Measurements from ENCODE around the gene PRG2. TPM values are rescaled to one million over a fixed set of nuclear protein-coding genes. Genes with fewer than 3 reads are reported as not detected.

PRG2 gene
- total RNA-seq, 1 donor from 2014 or later, result not detected

DNA sequence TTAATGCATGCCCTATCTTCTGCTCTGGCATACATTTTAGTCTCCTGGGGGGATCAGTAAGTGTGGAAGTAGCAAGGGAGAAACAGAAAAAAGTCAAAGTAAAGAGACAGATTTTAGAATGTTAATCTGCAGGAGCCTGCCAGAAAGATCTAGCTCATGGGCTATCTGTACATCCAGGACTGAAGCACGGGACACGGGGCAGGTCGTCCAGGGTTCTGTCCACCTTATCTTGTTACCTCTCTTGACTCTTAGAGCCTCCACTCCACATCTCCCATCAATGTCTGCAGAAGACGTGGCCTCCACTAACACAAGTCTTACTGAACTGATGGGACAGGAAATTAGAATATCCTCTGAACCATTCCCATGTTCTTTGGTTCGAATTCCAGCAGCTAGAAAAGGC is 38.2 kb upstream of the PRG2 start:
- H3K36me3 Mint-ChIP-seq (ENCODE audit: unreplicated experiment), result no peaks in the 10 kb centered on the region
- H3K4me3 Mint-ChIP-seq (ENCODE audit: unreplicated experiment), result no peak overlapping the region
- H3K4me1 Mint-ChIP-seq (ENCODE audit: unreplicated experiment), result peaks cover 45% of the 10 kb centered on the region
- no peak overlapping the region for H3K27ac Mint-ChIP-seq (ENCODE audit: unreplicated experiment)
- no peaks in the 10 kb centered on the region for H3K9me3 Mint-ChIP-seq (ENCODE audit: unreplicated experiment)
- no peak for DNase-seq (ENCODE audit: extremely low spot score, unreplicated experiment)
- TF ChIP-seq, protein P1, sequence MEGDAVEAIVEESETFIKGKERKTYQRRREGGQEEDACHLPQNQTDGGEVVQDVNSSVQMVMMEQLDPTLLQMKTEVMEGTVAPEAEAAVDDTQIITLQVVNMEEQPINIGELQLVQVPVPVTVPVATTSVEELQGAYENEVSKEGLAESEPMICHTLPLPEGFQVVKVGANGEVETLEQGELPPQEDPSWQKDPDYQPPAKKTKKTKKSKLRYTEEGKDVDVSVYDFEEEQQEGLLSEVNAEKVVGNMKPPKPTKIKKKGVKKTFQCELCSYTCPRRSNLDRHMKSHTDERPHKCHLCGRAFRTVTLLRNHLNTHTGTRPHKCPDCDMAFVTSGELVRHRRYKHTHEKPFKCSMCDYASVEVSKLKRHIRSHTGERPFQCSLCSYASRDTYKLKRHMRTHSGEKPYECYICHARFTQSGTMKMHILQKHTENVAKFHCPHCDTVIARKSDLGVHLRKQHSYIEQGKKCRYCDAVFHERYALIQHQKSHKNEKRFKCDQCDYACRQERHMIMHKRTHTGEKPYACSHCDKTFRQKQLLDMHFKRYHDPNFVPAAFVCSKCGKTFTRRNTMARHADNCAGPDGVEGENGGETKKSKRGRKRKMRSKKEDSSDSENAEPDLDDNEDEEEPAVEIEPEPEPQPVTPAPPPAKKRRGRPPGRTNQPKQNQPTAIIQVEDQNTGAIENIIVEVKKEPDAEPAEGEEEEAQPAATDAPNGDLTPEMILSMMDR (IDR thresholded peaks at IDR 0.05), result no peak
- H3K27me3 Mint-ChIP-seq (ENCODE audit: unreplicated experiment), result no peaks in the 10 kb centered on the region

DNA sequence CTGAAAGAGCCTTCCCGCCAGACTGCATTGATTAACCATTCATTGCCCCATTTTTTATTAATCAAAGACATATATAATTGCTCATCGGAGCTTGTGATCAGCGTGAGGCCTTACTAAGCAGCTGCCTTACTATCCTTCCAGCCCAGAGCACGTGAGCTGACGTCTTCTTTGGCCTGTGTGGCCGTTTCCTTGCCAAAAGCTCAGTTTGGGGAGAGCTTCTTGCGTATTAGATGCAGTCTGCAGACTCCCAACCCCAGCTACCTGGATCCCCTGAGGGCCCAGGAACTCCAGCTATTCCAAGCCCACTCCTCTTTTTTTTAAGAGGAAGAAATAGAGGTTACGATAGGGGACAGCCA is 37.3 kb upstream of the PRG2 start:
- TF ChIP-seq, protein P1 (IDR thresholded peaks at IDR 0.05), result no peak
- peak overlapping the region; percentile 97 for H3K27ac Mint-ChIP-seq (ENCODE audit: unreplicated experiment)
- peaks cover 43% of the 10 kb centered on the region for H3K4me1 Mint-ChIP-seq (ENCODE audit: unreplicated experiment)
- H3K36me3 Mint-ChIP-seq (ENCODE audit: unreplicated experiment), result peaks cover 1% of the 10 kb centered on the region
- no peak for DNase-seq (ENCODE audit: extremely low spot score, unreplicated experiment)
- no peaks in the 10 kb centered on the region for H3K27me3 Mint-ChIP-seq (ENCODE audit: unreplicated experiment)
- peak overlapping the region; percentile 77 for H3K4me3 Mint-ChIP-seq (ENCODE audit: unreplicated experiment)
- no peaks in the 10 kb centered on the region for H3K9me3 Mint-ChIP-seq (ENCODE audit: unreplicated experiment)

DNA sequence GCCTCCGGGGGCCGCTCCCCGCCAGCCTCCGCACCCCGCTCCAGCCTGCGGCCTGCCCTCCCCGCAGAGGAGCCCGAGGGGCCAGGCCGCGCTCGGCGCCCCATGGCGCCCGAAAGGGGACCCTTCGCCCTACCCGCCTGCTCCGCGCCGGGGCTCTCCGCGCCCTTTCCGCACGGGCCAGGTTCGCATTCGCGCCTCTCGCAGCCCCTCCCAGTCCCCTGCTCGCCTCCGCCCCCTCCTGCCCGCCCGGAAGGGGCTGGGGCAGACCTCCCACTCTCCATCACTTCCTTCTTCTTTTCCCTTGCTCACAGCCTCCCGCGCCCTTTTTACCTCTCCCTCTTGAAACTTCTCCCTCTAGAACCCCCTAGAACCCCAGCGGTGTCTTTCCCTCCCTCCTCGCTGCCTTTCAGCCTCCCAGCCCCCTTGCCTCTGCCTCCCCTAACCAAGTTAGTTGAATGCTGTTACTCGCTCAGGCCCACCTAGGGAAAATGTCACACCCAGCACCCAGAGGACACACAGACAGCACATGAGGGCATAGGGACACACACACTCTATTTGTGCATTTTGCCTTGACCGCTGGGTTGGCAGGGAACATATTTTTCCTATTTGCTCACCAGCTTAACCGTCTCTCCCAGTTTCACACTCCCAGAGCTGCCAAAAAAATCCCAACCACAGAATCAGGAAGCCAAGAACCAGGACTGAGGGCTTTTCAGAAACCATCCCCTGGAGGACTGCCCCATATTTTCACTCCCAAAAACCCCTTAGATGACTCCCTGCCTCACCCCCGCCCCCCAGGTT is 36.7 kb upstream of the PRG2 start, which contains the start of gene SLC43A3:
Gene SLC43A3, minus strand, starts transcription at position 193 of the 798 bp plus-strand sequence. CDS start 949 bp downstream, outside the sequence.
- H3K36me3 Mint-ChIP-seq (ENCODE audit: unreplicated experiment), result peaks cover 1% of the 10 kb centered on the region
- no peaks in the 10 kb centered on the region for H3K27me3 Mint-ChIP-seq (ENCODE audit: unreplicated experiment)
- DNase-seq (ENCODE audit: extremely low spot score, unreplicated experiment), result no peak
- peak within 1 kb of the TSS; percentile 77 for H3K4me3 Mint-ChIP-seq (ENCODE audit: unreplicated experiment)
- TF ChIP-seq, protein P1 (IDR thresholded peaks at IDR 0.05), result no peak
- H3K9me3 Mint-ChIP-seq (ENCODE audit: unreplicated experiment), result no peaks in the 10 kb centered on the region
- peaks cover 38% of the 10 kb centered on the region for H3K4me1 Mint-ChIP-seq (ENCODE audit: unreplicated experiment)
- peak within 1 kb of the TSS; percentile 97 for H3K27ac Mint-ChIP-seq (ENCODE audit: unreplicated experiment)

DNA sequence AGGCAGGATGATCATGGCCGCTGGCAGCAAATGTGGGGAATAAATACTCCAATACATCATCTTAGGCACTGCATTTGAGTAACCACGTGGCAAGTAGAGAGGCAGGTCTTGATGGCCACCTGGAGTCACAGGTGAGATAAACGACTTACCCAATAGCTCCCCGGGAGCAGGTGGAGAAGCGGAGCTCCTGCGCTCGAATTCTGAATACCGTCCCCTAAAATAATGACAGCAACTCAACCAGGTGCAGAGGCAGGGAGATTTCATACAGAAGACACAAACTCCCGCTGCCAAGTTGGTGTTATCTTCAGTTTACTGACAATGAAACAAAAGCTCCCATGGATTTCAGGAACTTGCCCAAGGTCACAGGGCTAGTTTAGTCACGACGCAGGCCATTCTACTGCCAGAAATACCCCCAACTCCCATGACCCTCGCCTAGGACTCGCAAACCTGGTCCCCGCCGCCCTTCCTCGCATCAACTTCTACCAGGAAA is 36.0 kb upstream of the PRG2 start:
- TF ChIP-seq, protein P1 (IDR thresholded peaks at IDR 0.05), result no peak
- peak overlapping the region; percentile 82 for H3K27ac Mint-ChIP-seq (ENCODE audit: unreplicated experiment)
- H3K36me3 Mint-ChIP-seq (ENCODE audit: unreplicated experiment), result peaks cover 1% of the 10 kb centered on the region
- H3K4me1 Mint-ChIP-seq (ENCODE audit: unreplicated experiment), result peaks cover 36% of the 10 kb centered on the region
- no peak for DNase-seq (ENCODE audit: extremely low spot score, unreplicated experiment)
- H3K27me3 Mint-ChIP-seq (ENCODE audit: unreplicated experiment), result no peaks in the 10 kb centered on the region
- peak overlapping the region; percentile 77 for H3K4me3 Mint-ChIP-seq (ENCODE audit: unreplicated experiment)
- H3K9me3 Mint-ChIP-seq (ENCODE audit: unreplicated experiment), result no peaks in the 10 kb centered on the region
